ENCODE measurements around the gene LRMDA. TPM values are rescaled to one million over a fixed set of nuclear protein-coding genes. Genes with fewer than 3 reads are reported as not detected.
A peak's percentile ranks its signal among the peaks of the same experiment; 100 is the strongest.

The LRMDA gene
- total and polyA plus RNA-seq, 2 of the 13 experiments (the other 11 are each of a cell fraction or from before 2014, with no cell fraction given) = 13.4 to 22.0 TPM

DNA sequence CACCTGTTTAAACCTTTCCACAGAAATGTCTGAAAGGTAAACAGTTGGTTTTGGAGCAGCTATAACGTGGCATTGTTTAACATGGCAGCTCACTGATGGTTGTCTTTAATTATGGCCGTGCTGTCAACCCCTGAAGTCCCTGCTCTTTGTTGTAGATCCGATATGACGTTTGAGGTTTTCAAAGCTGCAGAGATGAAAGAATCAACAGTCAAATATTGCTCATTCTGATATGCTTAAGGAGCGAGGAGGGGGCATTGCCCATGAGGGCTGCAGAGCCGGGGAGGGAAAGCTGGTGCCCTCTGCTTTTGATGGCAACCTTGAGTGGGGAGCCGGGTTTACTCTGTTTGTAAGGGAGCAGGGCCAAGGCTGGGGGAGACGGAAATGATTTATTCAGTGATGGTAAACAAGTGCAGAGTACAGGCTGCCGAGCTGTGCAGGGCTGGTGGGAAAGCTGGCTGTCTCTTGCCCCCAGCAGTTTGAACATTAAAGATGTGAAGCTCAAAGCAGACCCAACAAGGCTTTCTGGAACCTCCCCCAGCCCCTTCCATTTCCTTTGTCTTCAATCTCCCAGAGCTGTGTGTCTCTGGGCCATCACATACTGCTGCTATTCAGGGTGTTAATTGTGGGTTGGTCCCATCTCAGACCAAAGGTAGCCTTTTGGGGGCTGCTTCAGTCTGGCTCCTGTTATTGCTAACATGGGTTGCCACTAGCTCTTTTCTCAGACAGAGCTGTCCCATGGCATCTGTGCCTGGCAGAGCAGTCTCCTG, 345.5 kb downstream of the LRMDA start (continued):
- TF ChIP-seq, protein P1, sequence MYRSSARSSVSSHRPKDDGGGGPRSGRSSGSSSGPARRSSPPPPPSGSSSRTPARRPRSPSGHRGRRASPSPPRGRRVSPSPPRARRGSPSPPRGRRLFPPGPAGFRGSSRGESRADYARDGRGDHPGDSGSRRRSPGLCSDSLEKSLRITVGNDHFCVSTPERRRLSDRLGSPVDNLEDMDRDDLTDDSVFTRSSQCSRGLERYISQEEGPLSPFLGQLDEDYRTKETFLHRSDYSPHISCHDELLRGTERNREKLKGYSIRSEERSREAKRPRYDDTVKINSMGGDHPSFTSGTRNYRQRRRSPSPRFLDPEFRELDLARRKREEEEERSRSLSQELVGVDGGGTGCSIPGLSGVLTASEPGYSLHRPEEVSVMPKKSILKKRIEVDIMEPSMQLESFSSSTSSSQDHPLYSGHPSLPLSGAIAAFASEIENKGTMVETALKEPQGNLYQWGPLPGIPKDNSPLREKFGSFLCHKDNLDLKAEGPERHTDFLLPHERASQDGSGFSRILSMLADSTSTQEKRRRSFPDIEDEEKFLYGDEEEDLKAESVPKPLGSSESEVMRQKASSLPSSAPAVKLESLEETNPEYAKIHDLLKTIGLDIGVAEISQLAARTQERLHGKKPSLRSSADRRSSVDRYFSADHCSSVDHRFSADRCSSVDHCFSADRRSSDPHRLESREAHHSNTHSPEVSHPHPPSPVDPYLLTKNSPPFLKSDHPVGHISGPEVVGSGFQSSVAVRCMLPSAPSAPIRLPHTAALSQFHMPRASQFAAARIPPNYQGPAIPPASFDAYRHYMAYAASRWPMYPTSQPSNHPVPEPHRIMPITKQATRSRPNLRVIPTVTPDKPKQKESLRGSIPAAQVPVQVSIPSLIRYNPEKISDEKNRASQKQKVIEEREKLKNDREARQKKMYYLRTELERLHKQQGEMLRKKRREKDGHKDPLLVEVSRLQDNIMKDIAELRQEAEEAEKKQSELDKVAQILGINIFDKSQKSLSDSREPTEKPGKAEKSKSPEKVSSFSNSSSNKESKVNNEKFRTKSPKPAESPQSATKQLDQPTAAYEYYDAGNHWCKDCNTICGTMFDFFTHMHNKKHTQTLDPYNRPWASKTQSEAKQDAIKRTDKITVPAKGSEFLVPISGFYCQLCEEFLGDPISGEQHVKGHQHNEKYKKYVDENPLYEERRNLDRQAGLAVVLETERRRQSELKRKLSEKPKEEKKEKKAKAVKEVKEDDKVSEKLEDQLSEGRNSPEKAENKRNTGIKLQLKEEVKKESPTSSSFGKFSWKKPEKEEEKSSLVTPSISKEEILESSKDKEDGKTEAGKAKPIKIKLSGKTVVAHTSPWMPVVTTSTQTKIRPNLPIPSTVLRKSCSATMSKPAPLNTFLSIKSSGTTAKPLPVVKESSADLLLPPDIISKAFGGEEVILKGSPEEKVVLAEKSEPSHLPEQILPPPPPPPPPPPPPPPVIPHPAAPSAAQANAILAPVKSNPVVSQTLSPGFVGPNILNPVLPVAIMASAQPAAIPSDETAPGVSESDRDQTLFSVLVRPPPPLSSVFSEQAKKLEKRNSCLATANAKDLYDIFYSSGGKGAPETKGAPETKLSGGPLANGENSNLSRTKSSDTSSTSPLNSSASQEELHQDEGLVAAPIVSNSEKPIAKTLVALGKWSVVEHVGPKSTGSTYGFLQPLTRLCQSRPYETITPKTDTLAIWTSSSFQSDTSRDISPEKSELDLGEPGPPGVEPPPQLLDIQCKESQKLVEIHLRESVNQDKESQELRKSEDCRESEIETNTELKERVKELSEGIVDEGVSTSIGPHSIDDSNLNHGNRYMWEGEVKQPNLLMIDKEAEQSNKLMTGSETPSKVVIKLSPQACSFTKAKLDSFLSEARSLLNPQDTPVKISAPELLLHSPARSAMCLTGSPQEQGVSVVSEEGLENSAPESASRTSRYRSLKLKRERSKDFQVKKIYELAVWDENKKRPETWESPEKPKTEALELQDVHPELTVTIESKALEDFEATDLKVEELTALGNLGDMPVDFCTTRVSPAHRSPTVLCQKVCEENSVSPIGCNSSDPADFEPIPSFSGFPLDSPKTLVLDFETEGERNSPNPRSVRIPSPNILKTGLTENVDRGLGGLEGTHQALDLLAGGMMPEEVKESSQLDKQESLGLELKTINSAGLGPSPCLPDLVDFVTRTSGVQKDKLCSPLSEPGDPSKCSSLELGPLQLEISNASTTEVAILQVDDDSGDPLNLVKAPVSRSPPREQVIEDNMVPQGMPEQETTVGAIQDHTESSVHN (CRISPR knock-in tag; IDR thresholded peaks at IDR 0.05) = no peak
- TF ChIP-seq ADNP (CRISPR knock-in tag; IDR thresholded peaks at IDR 0.05) = no peak
- peak; percentile 95 for TF ChIP-seq ZNF292 (CRISPR knock-in tag; IDR thresholded peaks at IDR 0.05; ENCODE audit: borderline replicate concordance, low read depth)
- 0 out of 2 replicates have a peak, but pooled peaks have one; percentile 30 for TF ChIP-seq ZNF343 (CRISPR knock-in tag; IDR thresholded peaks at IDR 0.05)
- TF ChIP-seq GATAD1 (CRISPR knock-in tag; IDR thresholded peaks at IDR 0.05) = no peak; the same call in 1 of the 2 replicates
- peak; percentile 99 for TF ChIP-seq ISL2 (CRISPR knock-in tag; IDR thresholded peaks at IDR 0.05)
- TF ChIP-seq ZNF619 (CRISPR knock-in tag; IDR thresholded peaks at IDR 0.05) = no peak
- TF ChIP-seq, protein P2, sequence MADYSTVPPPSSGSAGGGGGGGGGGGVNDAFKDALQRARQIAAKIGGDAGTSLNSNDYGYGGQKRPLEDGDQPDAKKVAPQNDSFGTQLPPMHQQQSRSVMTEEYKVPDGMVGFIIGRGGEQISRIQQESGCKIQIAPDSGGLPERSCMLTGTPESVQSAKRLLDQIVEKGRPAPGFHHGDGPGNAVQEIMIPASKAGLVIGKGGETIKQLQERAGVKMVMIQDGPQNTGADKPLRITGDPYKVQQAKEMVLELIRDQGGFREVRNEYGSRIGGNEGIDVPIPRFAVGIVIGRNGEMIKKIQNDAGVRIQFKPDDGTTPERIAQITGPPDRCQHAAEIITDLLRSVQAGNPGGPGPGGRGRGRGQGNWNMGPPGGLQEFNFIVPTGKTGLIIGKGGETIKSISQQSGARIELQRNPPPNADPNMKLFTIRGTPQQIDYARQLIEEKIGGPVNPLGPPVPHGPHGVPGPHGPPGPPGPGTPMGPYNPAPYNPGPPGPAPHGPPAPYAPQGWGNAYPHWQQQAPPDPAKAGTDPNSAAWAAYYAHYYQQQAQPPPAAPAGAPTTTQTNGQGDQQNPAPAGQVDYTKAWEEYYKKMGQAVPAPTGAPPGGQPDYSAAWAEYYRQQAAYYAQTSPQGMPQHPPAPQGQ (CRISPR knock-in tag; IDR thresholded peaks at IDR 0.05; ENCODE audit: borderline replicate concordance) = no peak
- peak; percentile 59; the same call in 1 of the 2 replicates for TF ChIP-seq SP140L (CRISPR knock-in tag; IDR thresholded peaks at IDR 0.05; ENCODE audit: borderline replicate concordance)
- TF ChIP-seq MIER2 (CRISPR knock-in tag; IDR thresholded peaks at IDR 0.05) = peak; percentile 43; the same call in 1 of the 2 replicates
- no peak; the same call in 1 of the 2 replicates for TF ChIP-seq ZMAT3 (CRISPR knock-in tag; conservative IDR thresholded peaks at IDR 0.05)
- TF ChIP-seq ZNF605 (CRISPR knock-in tag; IDR thresholded peaks at IDR 0.05) = no peak; the same call in 1 of the 2 replicates
- TF ChIP-seq, protein P3, sequence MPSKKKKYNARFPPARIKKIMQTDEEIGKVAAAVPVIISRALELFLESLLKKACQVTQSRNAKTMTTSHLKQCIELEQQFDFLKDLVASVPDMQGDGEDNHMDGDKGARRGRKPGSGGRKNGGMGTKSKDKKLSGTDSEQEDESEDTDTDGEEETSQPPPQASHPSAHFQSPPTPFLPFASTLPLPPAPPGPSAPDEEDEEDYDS (CRISPR knock-in tag; IDR thresholded peaks at IDR 0.05) = peak; percentile 11; the same call in 1 of the 2 replicates
- TF ChIP-seq, protein P4, sequence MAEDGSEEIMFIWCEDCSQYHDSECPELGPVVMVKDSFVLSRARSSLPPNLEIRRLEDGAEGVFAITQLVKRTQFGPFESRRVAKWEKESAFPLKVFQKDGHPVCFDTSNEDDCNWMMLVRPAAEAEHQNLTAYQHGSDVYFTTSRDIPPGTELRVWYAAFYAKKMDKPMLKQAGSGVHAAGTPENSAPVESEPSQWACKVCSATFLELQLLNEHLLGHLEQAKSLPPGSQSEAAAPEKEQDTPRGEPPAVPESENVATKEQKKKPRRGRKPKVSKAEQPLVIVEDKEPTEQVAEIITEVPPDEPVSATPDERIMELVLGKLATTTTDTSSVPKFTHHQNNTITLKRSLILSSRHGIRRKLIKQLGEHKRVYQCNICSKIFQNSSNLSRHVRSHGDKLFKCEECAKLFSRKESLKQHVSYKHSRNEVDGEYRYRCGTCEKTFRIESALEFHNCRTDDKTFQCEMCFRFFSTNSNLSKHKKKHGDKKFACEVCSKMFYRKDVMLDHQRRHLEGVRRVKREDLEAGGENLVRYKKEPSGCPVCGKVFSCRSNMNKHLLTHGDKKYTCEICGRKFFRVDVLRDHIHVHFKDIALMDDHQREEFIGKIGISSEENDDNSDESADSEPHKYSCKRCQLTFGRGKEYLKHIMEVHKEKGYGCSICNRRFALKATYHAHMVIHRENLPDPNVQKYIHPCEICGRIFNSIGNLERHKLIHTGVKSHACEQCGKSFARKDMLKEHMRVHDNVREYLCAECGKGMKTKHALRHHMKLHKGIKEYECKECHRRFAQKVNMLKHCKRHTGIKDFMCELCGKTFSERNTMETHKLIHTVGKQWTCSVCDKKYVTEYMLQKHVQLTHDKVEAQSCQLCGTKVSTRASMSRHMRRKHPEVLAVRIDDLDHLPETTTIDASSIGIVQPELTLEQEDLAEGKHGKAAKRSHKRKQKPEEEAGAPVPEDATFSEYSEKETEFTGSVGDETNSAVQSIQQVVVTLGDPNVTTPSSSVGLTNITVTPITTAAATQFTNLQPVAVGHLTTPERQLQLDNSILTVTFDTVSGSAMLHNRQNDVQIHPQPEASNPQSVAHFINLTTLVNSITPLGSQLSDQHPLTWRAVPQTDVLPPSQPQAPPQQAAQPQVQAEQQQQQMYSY (CRISPR knock-in tag; IDR thresholded peaks at IDR 0.05) = peak; percentile 45; the same call in 1 of the 2 replicates
- no peak for TF ChIP-seq RELA (CRISPR knock-in tag; IDR thresholded peaks at IDR 0.05)

Measured in HepG2 (cell line).